GM19328 (cell line): Measurements from ENCODE around the gene APOL2.
"Not testable (repeated sequence)": the region's sequence is repeated elsewhere in the genome, so short reads cannot be mapped to it uniquely, and the experiment has no call there.

Experiments used
- ATAC-seq: cut with Tn5 transposase; IDR thresholded peaks from one replicate; pipeline ENCODE4 v1.9.1; 2021; ENCODE audit warnings: mild to moderate bottlenecking, moderate library complexity; ENCODE audit not compliant: unreplicated experiment

The APOL2 gene

GRCh38 chr22:36263216-36263673 lies 23.9 kb upstream of the APOL2 start:
- ATAC-seq, result not testable (repeated sequence)

GRCh38 chr22:36262307-36262706 lies 23.0 kb upstream of the APOL2 start:
- ATAC-seq, result not testable (repeated sequence)

GRCh38 chr22:36261675-36262074 lies 22.3 kb upstream of the APOL2 start:
- not testable (repeated sequence) for ATAC-seq

- no peak for ATAC-seq
Measured at GRCh38 chr22:36259615-36260300, 20.4 kb upstream of the APOL2 start.

- no peak for ATAC-seq
Measured at GRCh38 chr22:36258701-36259614, 19.6 kb upstream of the APOL2 start.

GRCh38 chr22:36257948-36258670 lies 18.8 kb upstream of the APOL2 start:
- ATAC-seq, result no peak

GRCh38 chr22:36257308-36257707 lies 18.0 kb upstream of the APOL2 start:
- ATAC-seq, result no peak

GRCh38 chr22:36256478-36256877 lies 17.2 kb upstream of the APOL2 start:
- ATAC-seq, result no peak

- not testable (repeated sequence) for ATAC-seq
Measured at GRCh38 chr22:36255572-36255971, 16.2 kb upstream of the APOL2 start.

- no peak for ATAC-seq
Measured at GRCh38 chr22:36253523-36254490, 14.5 kb upstream of the APOL2 start.

GRCh38 chr22:36252754-36253522 lies 13.6 kb upstream of the APOL2 start, which contains the start of gene APOL1:
TSS of gene APOL1 (plus strand) at chr22:36253133. CDS start at chr22:36254956, 1,823 bp downstream.
- no peak for ATAC-seq

GRCh38 chr22:36251979-36252608 lies 12.8 kb upstream of the APOL2 start:
- ATAC-seq, result not testable (repeated sequence)

GRCh38 chr22:36250292-36250960 lies 11.1 kb upstream of the APOL2 start:
- not testable (repeated sequence) for ATAC-seq

- no peak for ATAC-seq
Measured at GRCh38 chr22:36249160-36249559, 9.8 kb upstream of the APOL2 start.

- no peak for ATAC-seq
Measured at GRCh38 chr22:36247955-36248354, 8.6 kb upstream of the APOL2 start.

- no peak for ATAC-seq
Measured at GRCh38 chr22:36246718-36247117, 7.4 kb upstream of the APOL2 start.

- no peak for ATAC-seq
Measured at GRCh38 chr22:36245805-36246356, 6.6 kb upstream of the APOL2 start.
